GM21367 (cell line): ENCODE measurements around the gene VPS13A.
"Not testable (repeated sequence)": the region's sequence is repeated elsewhere in the genome, so short reads cannot be mapped to it uniquely, and the experiment has no call there.

Experiments used
- ATAC-seq: cut with Tn5 transposase; IDR thresholded peaks from one replicate; pipeline ENCODE4 v1.9.1; 2021; ENCODE audit not compliant: unreplicated experiment

The VPS13A gene

DNA sequence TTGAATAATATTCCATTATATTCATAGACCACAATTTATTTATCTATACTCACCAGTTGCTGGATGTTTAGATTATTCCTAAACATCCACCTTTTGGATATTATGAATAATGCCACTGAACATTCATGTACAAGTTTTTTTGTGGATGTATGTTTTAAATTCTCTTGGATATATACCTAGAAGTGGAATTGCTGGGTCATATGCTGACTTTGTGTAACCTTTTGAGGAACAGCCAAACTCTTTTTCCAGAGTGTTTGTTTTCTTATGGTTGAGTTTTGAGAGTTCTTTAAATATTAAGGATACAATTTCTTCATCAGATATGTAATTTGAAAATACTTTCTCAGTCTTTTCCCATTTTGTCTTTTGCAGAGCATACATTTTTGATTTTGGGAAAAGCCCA is 2.7 kb downstream of the VPS13A start:
- ATAC-seq: no peak

DNA sequence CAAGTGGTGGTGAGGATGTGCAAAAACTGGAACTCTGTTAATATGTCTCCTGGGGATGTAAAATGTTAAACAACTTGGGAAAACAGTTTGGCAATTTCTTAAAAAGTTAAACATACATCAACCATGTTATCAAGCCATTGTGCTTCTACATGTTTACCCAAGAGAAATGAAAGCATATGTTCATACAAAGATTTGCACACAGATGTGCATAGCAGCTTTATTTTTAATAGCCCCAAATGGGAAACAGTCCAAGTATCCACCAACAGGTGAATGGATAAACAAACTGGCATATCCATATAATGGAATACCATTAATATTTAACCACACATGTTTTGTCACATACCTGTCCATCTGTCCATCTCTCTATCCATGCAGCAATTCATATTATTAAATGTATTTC is 6.2 kb downstream of the VPS13A start:
- ATAC-seq: no peak

DNA sequence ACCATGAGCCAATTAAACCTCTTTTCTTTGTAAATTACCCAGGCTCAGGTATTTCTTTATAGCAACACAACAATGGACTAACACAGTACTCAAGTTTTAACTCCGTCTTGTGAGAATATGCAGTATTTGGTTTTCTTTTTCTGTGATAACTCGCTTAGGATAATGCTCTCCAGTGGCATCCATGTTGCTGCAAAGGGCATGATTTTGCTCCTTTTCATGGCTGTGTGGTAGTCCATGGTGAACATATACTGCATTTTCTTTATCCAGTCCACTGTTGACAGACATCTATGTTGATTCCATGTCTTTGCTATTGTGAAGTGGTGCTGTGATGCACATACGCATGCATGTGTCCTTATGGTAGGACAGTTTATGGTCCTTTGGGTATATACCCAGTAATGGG is 10.9 kb downstream of the VPS13A start:
- ATAC-seq: no peak

DNA sequence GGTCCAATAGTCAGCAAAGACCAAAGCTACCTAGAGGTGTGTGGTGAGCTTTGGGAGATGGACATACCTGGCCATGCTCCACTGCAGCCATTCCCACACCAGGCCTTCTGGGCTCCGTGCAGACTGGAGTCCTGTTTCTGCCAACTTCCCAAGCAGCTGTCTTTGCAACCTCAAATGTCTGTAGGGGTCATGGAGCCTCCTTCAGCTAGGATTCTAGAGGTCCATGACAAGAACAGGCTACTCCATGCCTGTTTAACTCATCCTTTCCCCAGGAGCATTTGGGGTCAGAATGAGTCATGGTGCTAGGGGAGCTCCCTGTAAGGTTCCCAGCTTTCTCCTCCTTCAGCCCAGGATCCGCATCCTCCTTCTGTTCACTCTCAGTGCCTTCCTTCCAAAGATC is 17.1 kb downstream of the VPS13A start:
- ATAC-seq: no peak

DNA sequence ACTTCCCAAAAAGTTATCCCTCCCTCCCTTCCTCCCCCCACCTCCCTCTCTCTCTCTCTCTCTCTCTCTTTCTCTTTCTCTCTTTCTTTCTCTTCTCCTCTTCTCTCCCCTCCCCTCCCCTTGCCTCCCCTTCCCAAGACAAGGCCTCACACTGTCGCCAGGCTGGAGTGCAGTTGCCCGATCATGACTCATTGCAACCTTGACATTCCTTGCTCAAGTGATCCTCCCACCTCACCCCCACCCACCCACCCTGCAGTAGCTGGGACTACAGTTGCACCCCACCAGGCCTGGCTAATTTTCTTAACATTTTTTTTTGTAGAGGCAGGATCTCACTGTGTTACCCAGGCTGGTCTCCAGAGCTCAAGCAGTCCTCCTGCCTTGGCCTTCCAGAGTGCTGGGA is 32.8 kb downstream of the VPS13A start:
- no peak for ATAC-seq

DNA sequence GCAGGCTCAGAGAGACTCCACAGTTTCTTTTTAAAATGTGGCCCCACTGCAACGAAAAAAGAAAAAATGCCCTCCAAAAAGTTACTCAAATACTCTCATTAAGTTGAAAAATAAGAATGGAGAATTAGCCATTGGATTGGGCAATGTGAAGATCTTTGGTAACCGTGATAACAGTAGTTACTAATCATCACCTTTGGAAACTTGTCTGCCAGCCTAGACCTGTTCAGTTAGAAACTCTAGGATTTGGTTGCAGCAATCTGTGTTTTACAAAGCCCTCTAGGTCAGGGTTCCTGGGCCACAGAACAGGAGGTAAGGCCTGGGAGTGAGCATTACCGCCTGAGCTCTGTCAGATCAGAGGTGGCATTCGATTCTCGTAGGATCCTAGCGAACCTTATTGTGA is 34.2 kb downstream of the VPS13A start:
- no peak for ATAC-seq

DNA sequence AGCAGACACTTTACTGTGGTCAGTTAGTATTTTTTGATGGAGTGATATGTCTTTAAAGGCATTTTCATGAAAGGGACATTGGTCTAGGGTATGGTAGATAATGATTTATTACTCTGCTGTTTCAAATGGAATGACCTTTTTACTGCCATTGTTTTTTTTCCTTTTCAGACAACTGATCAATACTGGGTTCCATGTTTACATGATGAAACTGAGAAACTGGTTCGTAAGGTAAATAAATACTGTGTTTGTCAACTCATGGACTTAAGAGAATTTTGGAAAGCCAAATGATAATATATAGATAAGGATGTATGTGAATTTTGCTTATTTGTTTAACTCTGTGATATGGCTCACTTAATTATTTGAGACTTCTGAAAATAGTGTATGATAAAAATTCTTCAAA is 35.5 kb downstream of the VPS13A start:
- no peak for ATAC-seq

DNA sequence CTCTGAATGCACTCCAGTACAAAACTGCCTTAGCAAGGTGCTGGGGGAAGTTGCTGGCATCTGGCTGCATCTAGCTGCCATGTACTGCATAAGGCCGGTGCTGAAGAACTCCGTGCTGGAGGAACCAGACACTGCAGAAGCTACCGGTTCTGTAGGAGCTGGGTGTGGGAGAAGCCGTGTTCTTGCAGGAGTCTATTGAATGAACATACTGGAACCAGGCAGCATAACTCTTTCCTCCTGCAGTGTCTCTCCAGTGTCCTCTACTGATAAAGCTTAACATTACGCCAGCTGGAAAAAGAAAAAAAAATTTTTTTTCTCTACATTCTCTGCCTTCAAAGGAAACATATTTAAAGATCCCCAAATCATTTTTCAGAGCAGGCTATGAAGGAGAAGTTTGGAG is 38.5 kb downstream of the VPS13A start:
- ATAC-seq: no peak

DNA sequence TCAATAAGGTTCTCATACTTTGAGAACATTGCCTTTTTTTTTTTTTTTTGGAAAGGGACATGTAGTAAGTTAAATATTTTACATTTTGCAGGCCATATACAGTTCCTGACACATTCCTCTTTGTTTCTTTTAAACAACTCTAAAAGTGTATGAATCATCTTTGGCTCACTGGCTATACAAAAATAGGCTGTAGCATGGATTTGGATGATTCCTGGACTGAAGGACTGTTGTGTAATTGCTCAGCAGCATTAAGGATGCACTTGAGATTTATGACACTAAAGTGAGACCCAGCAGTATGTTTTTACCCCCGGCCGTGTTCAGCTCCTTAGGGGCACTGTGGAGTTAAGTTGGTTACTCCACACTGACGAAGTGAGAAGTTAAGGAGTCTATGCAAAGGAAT is 41.3 kb downstream of the VPS13A start:
- no peak for ATAC-seq

DNA sequence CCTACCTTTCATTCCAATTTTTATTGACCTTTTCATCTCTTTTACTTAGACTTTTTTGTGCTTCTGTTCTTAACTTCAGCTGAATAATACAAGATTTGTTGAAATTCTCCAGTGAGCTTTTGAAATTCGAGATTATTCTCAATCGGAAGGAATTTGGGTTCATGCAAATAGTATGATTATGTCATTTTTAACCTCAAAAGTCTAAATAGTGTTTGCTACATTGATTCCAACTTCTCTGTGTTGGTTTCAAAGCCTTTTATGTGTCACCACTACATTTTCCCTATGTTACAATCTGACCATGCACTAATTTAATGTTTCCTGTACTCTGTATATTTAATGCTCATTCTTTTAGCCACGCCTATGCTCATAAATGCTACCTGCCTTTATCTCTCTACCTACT is 44.1 kb downstream of the VPS13A start:
- ATAC-seq: no peak

DNA sequence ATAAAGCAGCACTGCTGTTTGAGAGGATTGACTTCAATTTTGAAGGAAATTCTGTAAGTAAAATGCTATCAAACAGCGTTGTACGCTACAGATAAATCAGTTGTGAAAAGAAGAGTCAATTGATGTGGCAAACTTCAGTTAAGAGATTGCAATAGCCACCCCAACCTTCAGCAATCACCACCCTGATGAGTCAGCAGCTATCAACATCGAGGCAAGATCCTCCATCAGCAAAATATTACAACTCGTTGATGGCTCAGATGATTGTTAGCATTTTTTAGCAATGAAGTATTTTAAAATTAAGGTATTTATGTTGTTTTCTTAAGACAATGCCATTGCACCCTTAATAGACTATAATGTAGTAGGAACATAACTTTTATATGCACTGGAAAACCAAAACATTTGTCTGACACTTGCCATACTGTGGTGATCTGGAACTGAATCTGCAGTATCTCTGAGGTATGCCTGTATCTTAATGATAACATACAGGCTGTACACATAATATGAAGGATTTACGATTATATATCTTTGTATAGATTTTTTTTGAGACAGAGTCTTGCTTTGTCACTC is 47.5 kb downstream of the VPS13A start:
- ATAC-seq: no peak

DNA sequence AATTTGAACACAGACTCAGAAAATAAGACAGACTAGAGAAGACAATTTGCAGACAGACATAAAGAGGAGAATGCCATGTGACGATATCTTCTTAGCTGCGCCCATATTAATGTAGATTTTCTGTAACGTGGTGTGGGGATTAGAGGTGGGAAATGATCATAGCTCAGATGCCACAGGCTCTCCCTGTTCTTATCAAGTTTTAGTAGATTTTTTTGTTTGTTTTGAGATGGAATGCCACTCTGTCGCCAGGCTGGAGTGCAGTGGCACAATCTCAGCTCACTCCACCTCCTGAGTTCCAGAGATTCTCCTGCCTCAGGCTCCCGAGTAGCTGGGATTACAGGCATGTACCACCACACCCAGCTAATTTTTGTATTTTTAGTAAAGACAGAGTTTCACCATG is 59.4 kb downstream of the VPS13A start:
- no peak for ATAC-seq

DNA sequence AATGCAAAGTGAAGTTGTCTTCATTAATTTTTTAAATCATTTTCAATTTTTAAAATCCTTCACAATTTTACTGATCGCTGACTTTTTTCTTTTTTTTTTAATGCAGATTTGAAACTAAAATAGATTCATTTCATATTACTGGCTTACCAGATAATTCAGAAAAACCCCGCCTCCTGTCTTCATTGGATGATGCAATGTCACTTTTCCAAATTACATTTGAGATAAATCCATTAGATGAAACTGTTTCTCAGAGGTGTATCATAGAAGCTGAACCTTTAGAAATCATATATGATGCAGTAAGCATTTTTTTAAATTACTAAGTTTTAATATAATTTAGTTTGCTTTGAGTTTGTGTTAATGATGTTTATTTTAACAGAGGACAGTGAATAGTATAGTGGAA is 60.6 kb downstream of the VPS13A start:
- ATAC-seq: no peak

DNA sequence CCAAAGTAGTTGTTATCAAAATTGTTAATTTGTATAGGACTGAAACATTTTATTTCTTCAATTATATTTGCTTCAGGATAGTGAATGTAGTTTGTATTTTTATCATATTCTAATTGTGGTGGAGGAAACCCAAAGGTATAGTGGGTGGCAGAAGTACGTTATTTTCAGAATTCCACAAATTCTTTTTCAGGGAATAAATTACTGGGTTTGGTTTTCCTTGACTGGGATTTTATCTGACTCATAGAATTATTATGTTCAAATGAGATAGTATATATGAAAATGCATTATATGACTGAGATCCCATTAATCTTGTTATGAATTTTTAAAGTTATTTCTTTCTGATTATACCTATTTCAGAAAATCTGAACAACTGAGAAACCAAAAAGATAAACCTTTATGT is 73.7 kb downstream of the VPS13A start:
- ATAC-seq: no peak

DNA sequence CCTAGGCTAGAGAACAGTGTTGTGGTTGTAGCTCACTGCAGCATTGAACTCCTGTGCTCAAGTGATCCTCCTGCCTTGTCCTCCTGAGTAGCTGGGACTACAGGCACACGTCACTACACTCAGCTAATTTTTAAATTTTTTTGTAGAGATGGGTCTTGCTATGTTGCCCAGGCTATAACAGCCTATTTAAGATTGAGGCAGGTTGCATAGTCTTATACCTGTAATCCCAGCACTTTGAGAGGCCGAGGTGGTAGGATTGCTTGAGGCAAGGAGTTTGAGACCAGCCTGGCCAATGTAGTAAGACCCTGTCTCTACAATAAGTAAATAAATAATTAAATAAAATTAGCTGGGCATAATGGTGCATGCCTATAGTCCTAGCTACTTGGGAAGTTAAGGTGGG is 79.9 kb downstream of the VPS13A start:
- no peak for ATAC-seq

DNA sequence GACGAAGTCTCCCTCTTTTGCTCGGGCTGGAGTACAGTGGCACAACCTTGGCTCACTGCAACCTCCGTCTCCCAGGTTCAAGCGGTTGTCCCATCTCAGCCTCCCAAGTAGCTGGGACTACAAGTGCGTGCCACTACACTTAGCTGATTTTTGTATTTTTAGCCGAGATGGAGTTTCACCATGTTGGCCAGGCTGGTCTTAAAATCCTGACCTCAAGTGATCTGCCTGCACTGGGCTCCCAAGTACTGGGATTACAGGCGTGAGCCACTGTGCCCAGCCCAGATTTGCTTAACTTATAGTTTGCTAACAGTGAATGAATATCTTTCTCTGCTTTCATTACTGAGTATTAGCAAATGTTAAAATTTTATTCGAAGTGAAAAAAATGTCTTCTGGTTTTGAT is 84.3 kb downstream of the VPS13A start:
- no peak for ATAC-seq

DNA sequence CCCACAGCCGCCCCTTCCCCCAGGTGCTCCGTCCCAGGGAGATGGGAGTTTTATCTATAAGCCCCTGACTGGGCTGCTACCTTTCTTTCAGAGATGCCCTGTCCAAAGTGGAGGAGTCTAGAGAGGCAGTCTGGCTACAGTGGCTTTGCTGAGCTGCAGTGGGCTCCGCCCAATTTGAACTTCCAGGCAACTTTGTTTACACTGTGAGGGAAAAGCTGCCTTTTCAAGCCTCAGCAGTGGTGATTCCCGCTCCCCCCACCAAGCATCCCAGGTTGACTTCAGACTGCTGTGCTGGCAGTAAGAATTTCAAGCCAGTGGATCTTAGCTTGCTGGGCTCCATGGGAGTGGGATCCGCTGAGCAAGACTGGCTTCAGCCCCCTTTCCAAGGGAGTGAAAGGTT is 90.4 kb downstream of the VPS13A start:
- ATAC-seq: not testable (repeated sequence)

DNA sequence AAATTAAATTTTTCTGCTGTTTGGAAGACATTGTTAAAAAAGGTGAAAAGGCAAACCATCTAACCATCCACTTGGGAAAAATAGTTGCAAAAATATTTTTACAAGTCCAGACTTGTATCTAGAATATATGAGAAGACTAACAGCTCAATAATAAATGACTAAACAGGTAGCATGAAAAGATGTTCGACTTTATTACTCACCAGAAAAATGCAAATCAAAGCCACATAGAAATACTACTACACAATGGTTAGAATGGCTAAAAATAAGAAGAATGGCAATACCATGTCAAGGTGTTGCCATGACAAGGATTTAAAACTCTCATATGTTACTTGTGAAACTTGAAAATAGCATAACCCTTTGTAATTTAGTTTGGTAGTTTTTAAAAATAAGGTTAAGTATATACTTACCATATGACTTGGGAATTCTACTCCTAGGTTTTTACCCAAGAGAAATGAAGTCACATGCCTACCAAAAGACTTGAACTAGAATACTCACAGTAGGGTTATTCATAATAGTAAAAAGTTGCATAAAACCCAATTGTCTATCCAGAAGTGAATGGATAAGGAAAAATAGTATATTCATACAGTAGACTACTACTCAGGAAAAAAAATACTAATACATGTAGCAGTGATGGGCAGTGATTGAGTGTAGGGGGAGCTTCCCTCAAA is 93.8 kb downstream of the VPS13A start:
- peak; percentile 57 for ATAC-seq

DNA sequence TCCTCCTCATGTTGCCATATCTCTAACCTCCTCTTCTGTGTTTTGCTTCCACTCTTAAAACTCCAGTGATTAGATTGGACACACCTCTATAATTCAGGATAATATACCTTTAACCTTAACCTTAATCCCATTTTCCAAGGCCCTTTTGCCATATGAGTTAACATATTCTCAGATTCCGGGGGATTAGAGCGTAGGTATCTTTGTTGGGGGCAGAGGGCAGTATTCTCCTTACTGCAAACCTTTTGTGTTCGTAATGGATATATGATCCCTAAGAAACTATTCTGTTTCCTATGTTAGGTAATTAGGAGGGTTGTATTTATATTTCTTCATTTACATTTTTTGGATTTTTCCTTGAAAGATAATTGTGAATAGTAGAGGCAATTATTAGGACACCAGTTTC is 99.5 kb downstream of the VPS13A start:
- no peak for ATAC-seq

DNA sequence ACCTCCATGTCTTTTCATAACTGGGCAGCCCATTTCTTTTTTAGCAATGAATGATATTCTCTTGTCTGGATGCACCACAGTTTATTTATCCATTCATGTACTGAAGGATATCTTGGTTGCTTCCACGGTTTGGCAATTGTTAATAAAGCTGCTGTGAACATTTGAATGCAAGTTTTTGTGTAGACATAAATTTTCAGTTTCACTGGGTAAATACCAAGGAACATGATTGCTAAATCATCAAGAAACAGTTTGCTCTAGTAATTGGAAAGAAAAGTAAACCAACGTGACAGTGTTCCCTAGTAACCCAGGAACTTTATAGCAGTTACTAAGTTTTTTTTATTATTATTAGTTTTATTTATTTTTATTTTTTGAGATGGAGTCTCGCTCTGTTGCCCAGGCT is 100.4 kb downstream of the VPS13A start:
- no peak for ATAC-seq

DNA sequence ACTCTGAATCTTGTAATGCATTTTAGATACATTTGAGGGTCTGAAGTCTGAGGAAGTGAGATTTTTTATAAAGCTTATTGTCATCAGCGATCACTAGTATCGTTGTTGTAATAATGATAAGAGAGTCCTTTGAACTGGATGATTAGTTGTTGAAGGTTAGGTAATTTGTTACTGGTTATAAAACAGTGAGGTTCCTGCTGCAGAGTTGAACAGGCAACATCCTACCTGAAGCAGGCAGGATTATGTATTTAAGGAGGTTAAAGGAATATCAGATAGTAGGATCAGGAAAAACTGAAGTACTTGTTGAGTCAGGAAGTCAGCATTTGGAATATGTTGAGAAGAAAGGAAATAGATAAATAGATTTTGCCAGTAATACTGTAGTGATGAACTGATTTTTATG is 106.7 kb downstream of the VPS13A start:
- no peak for ATAC-seq

DNA sequence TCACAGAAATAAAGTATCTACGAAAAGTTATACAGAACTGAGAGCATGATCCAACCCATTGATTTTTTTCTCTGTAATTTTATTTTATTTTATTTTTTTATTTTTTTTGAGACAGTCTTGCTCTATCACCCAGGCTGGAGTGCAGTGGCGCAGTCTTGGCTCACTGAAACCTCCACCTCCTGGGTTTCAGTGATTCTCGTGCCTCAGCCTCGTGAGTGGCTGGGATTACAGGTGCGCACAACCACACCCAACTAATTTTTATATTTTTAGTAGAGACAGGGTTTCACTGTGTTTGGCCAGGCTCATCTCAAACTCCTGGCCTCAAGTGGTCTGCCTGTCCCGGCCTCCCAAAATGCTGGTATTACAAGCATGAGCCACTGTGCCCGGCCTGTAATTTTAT is 107.3 kb downstream of the VPS13A start:
- ATAC-seq: no peak

DNA sequence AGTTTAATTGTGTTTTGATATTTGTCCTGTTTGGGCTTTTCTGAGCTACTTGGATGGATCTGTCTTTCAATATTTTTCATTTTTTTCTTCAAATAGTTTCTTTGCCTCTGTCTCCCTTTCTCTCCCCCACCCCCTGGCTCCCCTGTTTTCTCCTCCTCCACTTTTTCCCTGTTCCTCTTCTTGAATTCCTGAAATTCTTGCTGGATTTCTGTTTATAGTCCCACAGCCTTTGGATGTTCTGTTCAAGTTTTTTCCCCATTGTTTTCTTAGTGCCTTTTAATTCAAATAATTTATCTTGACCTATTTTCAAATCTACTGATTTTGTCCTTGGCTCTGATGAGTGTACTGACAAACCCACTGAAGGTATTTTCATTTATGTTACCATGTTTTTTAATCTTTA is 113.0 kb downstream of the VPS13A start:
- ATAC-seq: no peak
